ENCODE measurements around the gene CCT4.
"Not testable (repeated sequence)": the region's sequence is repeated elsewhere in the genome, so short reads cannot be mapped to it uniquely, and the experiment has no call there.

Gene CCT4

GRCh38 chr2:61888267-61889055, at the start of gene CCT4:
TSS of gene CCT4 (minus strand) at chr2:61888656. CDS start at chr2:61888507, 149 bp downstream.
- DNase-seq: peak; percentile 78 to 87 (median 86)

- DNase-seq: no peak
Measured at GRCh38 chr2:61937886-61938285, 49.4 kb upstream of the CCT4 start.

GRCh38 chr2:61937098-61937497, 48.6 kb upstream of the CCT4 start:
- DNase-seq: no peak

GRCh38 chr2:61928826-61929461, 40.5 kb upstream of the CCT4 start:
- DNase-seq: no peak

GRCh38 chr2:61926531-61927477, 38.3 kb upstream of the CCT4 start:
- DNase-seq: no peak

GRCh38 chr2:61924895-61925663, 36.6 kb upstream of the CCT4 start:
- DNase-seq: no peak

- no peak for DNase-seq
Measured at GRCh38 chr2:61922714-61923113, 34.3 kb upstream of the CCT4 start.

- no peak for DNase-seq
Measured at GRCh38 chr2:61920548-61920947, 32.1 kb upstream of the CCT4 start.

GRCh38 chr2:61914794-61915193, 26.3 kb upstream of the CCT4 start:
- not testable (repeated sequence) for DNase-seq

GRCh38 chr2:61911510-61911909, 23.1 kb upstream of the CCT4 start:
- DNase-seq: no peak

GRCh38 chr2:61910603-61911002, 22.1 kb upstream of the CCT4 start:
- no peak for DNase-seq

- DNase-seq: no peak
Measured at GRCh38 chr2:61909116-61909515, 20.7 kb upstream of the CCT4 start.

- no peak for DNase-seq
Measured at GRCh38 chr2:61906186-61906470, 17.7 kb upstream of the CCT4 start.

- peak; percentile 54 to 74 (median 62) for DNase-seq
Measured at GRCh38 chr2:61905372-61906185, 17.1 kb upstream of the CCT4 start, which contains the start of gene COMMD1. TSS of gene COMMD1 (plus strand) at chr2:61905674. CDS start at chr2:61905679, 5 bp downstream.

- DNase-seq: no peak
Measured at GRCh38 chr2:61900281-61900680, 11.8 kb upstream of the CCT4 start.

- DNase-seq: no peak
Measured at GRCh38 chr2:61898810-61899209, 10.4 kb upstream of the CCT4 start.

GRCh38 chr2:61887717-61888266, 664 bp downstream of the CCT4 start:
- DNase-seq: peak in 1 of 4 experiments; percentile 4

- DNase-seq: no peak
Measured at GRCh38 chr2:61885896-61886603, 2.4 kb downstream of the CCT4 start.

GRCh38 chr2:61882850-61883249, 5.6 kb downstream of the CCT4 start:
- no peak for DNase-seq

GRCh38 chr2:61879351-61879750, 9.1 kb downstream of the CCT4 start:
- DNase-seq: not testable (repeated sequence)

- no peak for DNase-seq
Measured at GRCh38 chr2:61878761-61879160, 9.7 kb downstream of the CCT4 start.

Measured in activated naive CD4-positive, alpha-beta T cell (primary cell).